Measurements from ENCODE around the gene TIMP1. TPM values are rescaled to one million over a fixed set of nuclear protein-coding genes. Genes with fewer than 3 reads are reported as not detected.
A peak's percentile ranks its signal among the peaks of the same experiment; 100 is the strongest.

Gene TIMP1
- total RNA-seq, 1 donor from 2014 or later = 1,308 TPM

GRCh38 chrX:47571215-47571614, 11.0 kb upstream of the TIMP1 start:
- no peak overlapping the region for H3K4me3 ChIP-seq
- peaks cover 0 to 3% of the 10 kb centered on the region in 2 donors for H3K4me1 ChIP-seq
- H3K27me3 ChIP-seq = no peaks in the 10 kb centered on the region
- TF ChIP-seq, protein P1, sequence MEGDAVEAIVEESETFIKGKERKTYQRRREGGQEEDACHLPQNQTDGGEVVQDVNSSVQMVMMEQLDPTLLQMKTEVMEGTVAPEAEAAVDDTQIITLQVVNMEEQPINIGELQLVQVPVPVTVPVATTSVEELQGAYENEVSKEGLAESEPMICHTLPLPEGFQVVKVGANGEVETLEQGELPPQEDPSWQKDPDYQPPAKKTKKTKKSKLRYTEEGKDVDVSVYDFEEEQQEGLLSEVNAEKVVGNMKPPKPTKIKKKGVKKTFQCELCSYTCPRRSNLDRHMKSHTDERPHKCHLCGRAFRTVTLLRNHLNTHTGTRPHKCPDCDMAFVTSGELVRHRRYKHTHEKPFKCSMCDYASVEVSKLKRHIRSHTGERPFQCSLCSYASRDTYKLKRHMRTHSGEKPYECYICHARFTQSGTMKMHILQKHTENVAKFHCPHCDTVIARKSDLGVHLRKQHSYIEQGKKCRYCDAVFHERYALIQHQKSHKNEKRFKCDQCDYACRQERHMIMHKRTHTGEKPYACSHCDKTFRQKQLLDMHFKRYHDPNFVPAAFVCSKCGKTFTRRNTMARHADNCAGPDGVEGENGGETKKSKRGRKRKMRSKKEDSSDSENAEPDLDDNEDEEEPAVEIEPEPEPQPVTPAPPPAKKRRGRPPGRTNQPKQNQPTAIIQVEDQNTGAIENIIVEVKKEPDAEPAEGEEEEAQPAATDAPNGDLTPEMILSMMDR (IDR thresholded peaks at IDR 0.05) = no peak
- H3K9me3 ChIP-seq = no peaks in the 10 kb centered on the region
- H3K36me3 ChIP-seq = peaks cover 13 to 35% of the 10 kb centered on the region in 2 donors
- intact Hi-C loops (cut with DNase I) = no loop called here
- no peak overlapping the region for H3K27ac ChIP-seq
- DNase-seq (ENCODE audit: low spot score in 2 of 2) = no peak

- peaks cover 0 to 3% of the 10 kb centered on the region in 2 donors for H3K4me1 ChIP-seq
- no peak for DNase-seq (ENCODE audit: low spot score in 2 of 2)
- peaks cover 7 to 28% of the 10 kb centered on the region in 2 donors for H3K36me3 ChIP-seq
- TF ChIP-seq, protein P1 (IDR thresholded peaks at IDR 0.05) = no peak
- intact Hi-C loops (cut with DNase I) = no loop called here
- no peaks in the 10 kb centered on the region for H3K9me3 ChIP-seq
- no peak overlapping the region for H3K4me3 ChIP-seq
- H3K27me3 ChIP-seq = no peaks in the 10 kb centered on the region
- no peak overlapping the region for H3K27ac ChIP-seq
Measured at GRCh38 chrX:47571896-47572295, 10.3 kb upstream of the TIMP1 start.

DNA sequence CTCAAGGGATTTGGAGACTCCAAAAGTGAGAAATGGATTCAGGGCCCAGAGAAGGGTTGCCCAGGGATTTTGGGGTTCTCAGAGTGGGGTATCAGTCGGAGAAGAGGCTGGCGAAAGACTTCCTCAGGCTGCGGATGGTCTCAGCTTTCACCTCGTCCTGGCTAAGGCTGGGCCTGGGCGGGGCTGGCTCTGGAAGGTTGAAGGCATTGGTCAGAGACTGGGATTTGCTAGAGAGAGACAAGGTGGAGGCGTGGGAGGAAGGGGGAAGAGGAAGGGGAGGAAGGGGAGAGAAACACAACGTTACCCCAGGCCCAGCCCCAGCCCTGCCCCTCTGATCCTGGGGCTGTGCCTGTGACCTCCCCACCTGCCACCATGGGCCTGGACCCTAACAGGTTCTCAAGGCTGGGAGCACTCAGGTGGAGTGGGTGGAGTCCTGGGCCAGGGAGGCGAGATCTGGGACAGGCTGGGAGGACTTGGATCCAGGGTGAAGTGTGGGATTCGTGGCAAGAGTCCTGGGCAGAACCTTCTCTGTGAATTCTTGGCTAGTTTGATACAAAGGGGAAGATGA, 9.4 kb upstream of the TIMP1 start:
- Histone ChIP-seq H3K4me3 (no peak overlapping the region), H3K9me3 (no peaks in the 10 kb centered on the region), H3K4me1 (peaks cover 0 to 7% of the 10 kb centered on the region in 2 donors), H3K27ac (peak overlapping the region; percentile 33 to 64), H3K27me3 (no peaks in the 10 kb centered on the region), H3K36me3 (peaks cover 0 to 19% of the 10 kb centered on the region in 2 donors)
- DNase-seq (ENCODE audit: low spot score in 2 of 2) = no peak
- intact Hi-C loops (cut with DNase I) = no loop called here
- TF ChIP-seq, protein P1 (IDR thresholded peaks at IDR 0.05) = no peak

DNA sequence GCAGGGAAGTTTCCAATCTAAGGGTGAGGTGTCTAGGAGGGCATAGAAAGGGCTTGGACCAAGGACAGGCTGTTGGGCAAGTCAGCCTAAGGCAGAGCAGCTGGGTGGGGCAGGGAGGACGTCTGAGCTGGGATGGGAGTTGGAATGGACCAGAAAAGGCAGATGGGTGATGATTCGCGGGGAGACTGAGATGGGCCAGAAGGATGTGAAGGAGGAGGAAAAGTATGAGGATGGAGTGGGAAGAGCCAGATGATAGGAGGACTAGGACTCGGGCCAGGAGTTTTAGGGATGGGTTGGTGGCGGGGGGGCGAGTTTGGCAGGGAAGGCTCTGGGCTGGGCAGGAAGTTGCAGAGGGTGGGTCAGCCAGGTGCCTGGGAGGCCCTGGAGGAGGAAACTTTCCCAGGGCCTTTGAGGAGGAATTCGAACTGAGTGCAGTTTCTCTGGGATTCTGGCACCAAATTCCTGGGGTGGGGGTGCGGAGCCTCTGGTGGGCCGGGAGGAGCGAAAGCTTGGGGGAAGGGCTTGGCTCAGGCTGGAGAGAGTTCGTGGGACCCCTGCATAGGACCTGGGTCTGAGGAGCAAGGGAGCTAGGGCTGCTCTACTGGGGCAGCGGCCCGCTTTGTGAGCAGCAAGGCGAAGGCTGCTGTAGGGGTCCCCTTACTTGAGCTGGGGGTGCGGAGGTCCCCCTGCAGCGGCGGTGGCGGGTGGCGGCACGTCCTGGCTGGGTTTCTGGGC, 8.7 kb upstream of the TIMP1 start:
- Histone ChIP-seq H3K9me3 (no peaks in the 10 kb centered on the region), H3K27ac (peak overlapping the region; percentile 59 to 64), H3K4me1 (peaks cover 0 to 7% of the 10 kb centered on the region in 2 donors), H3K36me3 (peaks cover 0 to 18% of the 10 kb centered on the region in 2 donors), H3K27me3 (no peaks in the 10 kb centered on the region), H3K4me3 (peak overlapping the region; percentile 39 to 48)
- TF ChIP-seq, protein P1 (IDR thresholded peaks at IDR 0.05) = no peak
- DNase-seq (ENCODE audit: low spot score in 2 of 2) = peak in 1 of 2 donors; percentile 62
- intact Hi-C loops (cut with DNase I) = no loop called here

DNA sequence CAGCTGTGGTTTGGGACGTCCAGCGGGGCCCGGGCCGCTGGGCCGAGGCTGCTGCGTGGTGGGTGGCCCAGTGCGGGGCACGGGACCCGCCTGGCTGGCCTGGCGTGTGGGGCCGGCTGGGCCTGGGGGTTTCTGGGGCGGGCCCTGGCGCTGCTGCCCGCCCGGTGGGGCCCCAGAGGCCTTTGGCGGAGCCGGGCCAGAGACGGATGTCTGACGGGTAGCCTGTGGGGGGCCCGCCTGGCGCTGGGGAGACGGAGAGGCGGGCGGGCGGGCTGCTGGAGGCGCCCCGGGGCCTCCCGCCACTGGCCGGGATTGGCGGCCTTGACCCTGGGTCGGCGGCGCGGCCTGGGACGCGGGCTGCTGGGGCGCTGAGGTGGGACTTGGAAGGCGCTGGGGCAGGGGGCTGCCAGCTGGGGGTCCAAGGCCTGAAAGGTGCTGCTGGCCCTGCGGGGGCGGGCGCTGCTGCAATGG, 8.1 kb upstream of the TIMP1 start:
- TF ChIP-seq, protein P1 (IDR thresholded peaks at IDR 0.05) = no peak
- DNase-seq (ENCODE audit: low spot score in 2 of 2) = no peak

More for the DNA sequence above, 8.1 kb upstream of the TIMP1 start:
- peak overlapping the region; percentile 39 to 48 for H3K4me3 ChIP-seq
- no peaks in the 10 kb centered on the region for H3K27me3 ChIP-seq
- peaks cover 0 to 14% of the 10 kb centered on the region in 2 donors for H3K36me3 ChIP-seq
- H3K9me3 ChIP-seq = no peaks in the 10 kb centered on the region
- intact Hi-C loops (cut with DNase I) = no loop called here
- H3K4me1 ChIP-seq = peaks cover 0 to 7% of the 10 kb centered on the region in 2 donors
- H3K27ac ChIP-seq = peak overlapping the region; percentile 59 to 64

Measured in ascending aorta (tissue), 2 donors.